Measurements from ENCODE around the gene TNFSF11.

Gene TNFSF11

GRCh38 chr13:42649831-42650230 lies 75.9 kb downstream of the TNFSF11 start:
- Histone ChIP-seq H3K4me1 (ENCODE audit: insufficient read depth, low read length, poor library complexity, severe bottlenecking) (peaks cover 21% of the 10 kb centered on the region), H3K4me3 (ENCODE audit: low read length, poor library complexity, severe bottlenecking) (no peak overlapping the region), H3K9ac (ENCODE audit: low read depth, low read length, poor library complexity, severe bottlenecking) (no peak overlapping the region), H4K20me1 (ENCODE audit: insufficient read depth, low read length, poor library complexity, severe bottlenecking) (no peaks in the 10 kb centered on the region), H3K36me3 (ENCODE audit: insufficient read depth, low read length) (no peaks in the 10 kb centered on the region), H3K9me2 (replicated peaks; ENCODE audit: low read depth, low read length) (no peaks in the 10 kb centered on the region), H2AFZ (ENCODE audit: low read length) (no peak overlapping the region), H3K79me2 (ENCODE audit: insufficient read depth, low read length) (no peaks in the 10 kb centered on the region), H3K9me3 (ENCODE audit: insufficient read depth, low read depth, low read length) (no peaks in the 10 kb centered on the region), H3K27me3 (ENCODE audit: insufficient read depth, low read length, poor library complexity, severe bottlenecking) (no peaks in the 10 kb centered on the region), H3F3A (ENCODE audit: low read depth) (no peaks in the 10 kb centered on the region), H3K4me2 (ENCODE audit: low read depth, low read length, poor library complexity, severe bottlenecking) (no peak overlapping the region)
- TF ChIP-seq EZH2phosphoT487 (IDR thresholded peaks at IDR 0.05; ENCODE audit: borderline replicate concordance) (no peak), CTCF (conservative IDR thresholded peaks at IDR 0.05; ENCODE audit: low read length) (no peak)

DNA sequence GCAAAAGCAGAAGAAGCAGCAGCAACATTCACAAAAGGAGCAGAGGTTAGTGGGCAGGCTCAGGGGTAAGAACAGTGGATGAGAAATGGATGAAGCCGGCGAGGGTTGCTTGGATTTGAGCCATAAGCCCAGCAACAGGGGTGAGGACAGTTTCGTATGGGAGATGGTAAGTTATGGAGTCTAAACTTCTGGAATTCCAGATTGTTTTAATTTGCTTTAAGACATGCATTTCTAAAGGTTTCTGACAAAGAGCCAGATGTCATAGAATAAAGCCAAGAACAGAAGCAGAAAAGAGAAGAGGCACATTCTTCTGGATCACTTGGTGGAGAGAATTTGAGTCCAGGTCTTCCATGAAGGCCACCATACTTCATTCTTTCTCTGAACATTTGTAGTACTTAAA lies 76.6 kb downstream of the TNFSF11 start:
- H3K4me3 ChIP-seq (ENCODE audit: low read length, poor library complexity, severe bottlenecking) = no peak overlapping the region
- no peaks in the 10 kb centered on the region for H3K27me3 ChIP-seq (ENCODE audit: insufficient read depth, low read length, poor library complexity, severe bottlenecking)
- H3K9ac ChIP-seq (ENCODE audit: low read depth, low read length, poor library complexity, severe bottlenecking) = no peak overlapping the region
- TF ChIP-seq EZH2phosphoT487 (IDR thresholded peaks at IDR 0.05; ENCODE audit: borderline replicate concordance) (no peak), CTCF (conservative IDR thresholded peaks at IDR 0.05; ENCODE audit: low read length) (no peak)
- H3K4me2 ChIP-seq (ENCODE audit: low read depth, low read length, poor library complexity, severe bottlenecking) = no peak overlapping the region
- H3K4me1 ChIP-seq (ENCODE audit: insufficient read depth, low read length, poor library complexity, severe bottlenecking) = peaks cover 21% of the 10 kb centered on the region
- H4K20me1 ChIP-seq (ENCODE audit: insufficient read depth, low read length, poor library complexity, severe bottlenecking) = no peaks in the 10 kb centered on the region
- no peaks in the 10 kb centered on the region for H3K79me2 ChIP-seq (ENCODE audit: insufficient read depth, low read length)
- no peaks in the 10 kb centered on the region for H3F3A ChIP-seq (ENCODE audit: low read depth)
- no peaks in the 10 kb centered on the region for H3K36me3 ChIP-seq (ENCODE audit: insufficient read depth, low read length)
- no peaks in the 10 kb centered on the region for H3K9me3 ChIP-seq (ENCODE audit: insufficient read depth, low read depth, low read length)
- no peaks in the 10 kb centered on the region for H3K9me2 ChIP-seq (replicated peaks; ENCODE audit: low read depth, low read length)
- no peak overlapping the region for H2AFZ ChIP-seq (ENCODE audit: low read length)

- no peak overlapping the region for H2AFZ ChIP-seq (ENCODE audit: low read length)
- no peaks in the 10 kb centered on the region for H3K27me3 ChIP-seq (ENCODE audit: insufficient read depth, low read length, poor library complexity, severe bottlenecking)
- H3K4me1 ChIP-seq (ENCODE audit: insufficient read depth, low read length, poor library complexity, severe bottlenecking) = peaks cover 21% of the 10 kb centered on the region
- TF ChIP-seq EZH2phosphoT487 (IDR thresholded peaks at IDR 0.05; ENCODE audit: borderline replicate concordance) = no peak
- no peaks in the 10 kb centered on the region for H3K36me3 ChIP-seq (ENCODE audit: insufficient read depth, low read length)
- no peaks in the 10 kb centered on the region for H4K20me1 ChIP-seq (ENCODE audit: insufficient read depth, low read length, poor library complexity, severe bottlenecking)
- no peaks in the 10 kb centered on the region for H3F3A ChIP-seq (ENCODE audit: low read depth)
- no peaks in the 10 kb centered on the region for H3K9me3 ChIP-seq (ENCODE audit: insufficient read depth, low read depth, low read length)
- no peak overlapping the region for H3K9ac ChIP-seq (ENCODE audit: low read depth, low read length, poor library complexity, severe bottlenecking)
- H3K4me2 ChIP-seq (ENCODE audit: low read depth, low read length, poor library complexity, severe bottlenecking) = no peak overlapping the region
- no peaks in the 10 kb centered on the region for H3K9me2 ChIP-seq (replicated peaks; ENCODE audit: low read depth, low read length)
- no peaks in the 10 kb centered on the region for H3K79me2 ChIP-seq (ENCODE audit: insufficient read depth, low read length)
- no peak overlapping the region for H3K4me3 ChIP-seq (ENCODE audit: low read length, poor library complexity, severe bottlenecking)
Measured at GRCh38 chr13:42651936-42652641, 78.1 kb downstream of the TNFSF11 start.

Data from Loucy (cell line).